ENCODE data around the gene PPP1R37.

DNA sequence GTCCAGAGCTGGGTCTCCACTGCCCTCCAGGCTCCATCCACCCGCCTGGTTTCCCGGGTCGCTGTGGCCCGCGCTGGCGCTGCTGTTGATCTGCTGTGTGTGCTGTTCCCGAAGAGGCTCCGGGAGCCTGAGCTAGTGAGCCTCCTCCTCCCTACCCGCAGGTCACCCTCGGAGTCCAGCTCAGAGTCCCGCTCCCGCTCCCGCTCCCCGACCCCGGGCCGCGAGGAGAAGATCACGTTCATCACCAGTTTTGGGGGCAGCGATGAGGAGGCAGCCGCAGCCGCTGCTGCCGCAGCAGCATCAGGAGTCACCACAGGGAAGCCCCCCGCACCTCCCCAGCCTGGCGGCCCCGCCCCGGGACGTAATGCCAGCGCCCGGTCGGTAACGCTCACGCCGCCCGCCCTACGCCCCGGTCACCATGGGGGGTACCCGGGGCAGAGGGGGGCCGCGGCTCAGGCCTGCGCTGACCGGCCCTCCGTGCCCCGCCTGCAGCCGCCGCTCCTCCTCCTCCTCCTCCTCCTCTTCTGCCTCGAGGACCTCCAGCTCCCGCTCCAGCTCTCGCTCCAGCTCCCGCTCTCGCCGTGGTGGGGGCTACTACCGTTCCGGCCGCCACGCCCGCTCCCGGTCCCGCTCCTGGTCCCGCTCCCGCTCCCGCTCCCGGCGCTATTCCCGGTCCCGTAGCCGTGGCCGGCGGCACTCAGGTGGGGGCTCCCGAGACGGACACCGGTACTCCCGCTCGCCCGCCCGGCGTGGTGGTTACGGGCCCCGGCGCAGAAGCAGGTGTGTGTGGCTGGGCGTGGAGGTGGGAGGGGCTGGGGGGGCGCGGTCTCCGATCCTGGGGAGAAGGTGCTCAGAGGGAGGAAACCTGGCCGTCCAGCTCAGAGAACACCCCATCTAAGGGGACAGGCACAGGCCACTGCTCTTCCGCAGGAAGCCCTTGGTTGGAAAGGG lies 28.9 kb upstream of the PPP1R37 start:
- TF ChIP-seq, protein P1, sequence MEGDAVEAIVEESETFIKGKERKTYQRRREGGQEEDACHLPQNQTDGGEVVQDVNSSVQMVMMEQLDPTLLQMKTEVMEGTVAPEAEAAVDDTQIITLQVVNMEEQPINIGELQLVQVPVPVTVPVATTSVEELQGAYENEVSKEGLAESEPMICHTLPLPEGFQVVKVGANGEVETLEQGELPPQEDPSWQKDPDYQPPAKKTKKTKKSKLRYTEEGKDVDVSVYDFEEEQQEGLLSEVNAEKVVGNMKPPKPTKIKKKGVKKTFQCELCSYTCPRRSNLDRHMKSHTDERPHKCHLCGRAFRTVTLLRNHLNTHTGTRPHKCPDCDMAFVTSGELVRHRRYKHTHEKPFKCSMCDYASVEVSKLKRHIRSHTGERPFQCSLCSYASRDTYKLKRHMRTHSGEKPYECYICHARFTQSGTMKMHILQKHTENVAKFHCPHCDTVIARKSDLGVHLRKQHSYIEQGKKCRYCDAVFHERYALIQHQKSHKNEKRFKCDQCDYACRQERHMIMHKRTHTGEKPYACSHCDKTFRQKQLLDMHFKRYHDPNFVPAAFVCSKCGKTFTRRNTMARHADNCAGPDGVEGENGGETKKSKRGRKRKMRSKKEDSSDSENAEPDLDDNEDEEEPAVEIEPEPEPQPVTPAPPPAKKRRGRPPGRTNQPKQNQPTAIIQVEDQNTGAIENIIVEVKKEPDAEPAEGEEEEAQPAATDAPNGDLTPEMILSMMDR (IDR thresholded peaks at IDR 0.05; ENCODE audit: low read depth, low read length, missing input control): no peak
- TF ChIP-seq RAD21 (IDR thresholded peaks at IDR 0.05) (no peak), SP1 (IDR thresholded peaks at IDR 0.05) (no peak), EGR1 (IDR thresholded peaks at IDR 0.05; ENCODE audit: low read depth in 2 of 2) (no peak), JUND (IDR thresholded peaks at IDR 0.05) (no peak)
- TF ChIP-seq, protein P2, sequence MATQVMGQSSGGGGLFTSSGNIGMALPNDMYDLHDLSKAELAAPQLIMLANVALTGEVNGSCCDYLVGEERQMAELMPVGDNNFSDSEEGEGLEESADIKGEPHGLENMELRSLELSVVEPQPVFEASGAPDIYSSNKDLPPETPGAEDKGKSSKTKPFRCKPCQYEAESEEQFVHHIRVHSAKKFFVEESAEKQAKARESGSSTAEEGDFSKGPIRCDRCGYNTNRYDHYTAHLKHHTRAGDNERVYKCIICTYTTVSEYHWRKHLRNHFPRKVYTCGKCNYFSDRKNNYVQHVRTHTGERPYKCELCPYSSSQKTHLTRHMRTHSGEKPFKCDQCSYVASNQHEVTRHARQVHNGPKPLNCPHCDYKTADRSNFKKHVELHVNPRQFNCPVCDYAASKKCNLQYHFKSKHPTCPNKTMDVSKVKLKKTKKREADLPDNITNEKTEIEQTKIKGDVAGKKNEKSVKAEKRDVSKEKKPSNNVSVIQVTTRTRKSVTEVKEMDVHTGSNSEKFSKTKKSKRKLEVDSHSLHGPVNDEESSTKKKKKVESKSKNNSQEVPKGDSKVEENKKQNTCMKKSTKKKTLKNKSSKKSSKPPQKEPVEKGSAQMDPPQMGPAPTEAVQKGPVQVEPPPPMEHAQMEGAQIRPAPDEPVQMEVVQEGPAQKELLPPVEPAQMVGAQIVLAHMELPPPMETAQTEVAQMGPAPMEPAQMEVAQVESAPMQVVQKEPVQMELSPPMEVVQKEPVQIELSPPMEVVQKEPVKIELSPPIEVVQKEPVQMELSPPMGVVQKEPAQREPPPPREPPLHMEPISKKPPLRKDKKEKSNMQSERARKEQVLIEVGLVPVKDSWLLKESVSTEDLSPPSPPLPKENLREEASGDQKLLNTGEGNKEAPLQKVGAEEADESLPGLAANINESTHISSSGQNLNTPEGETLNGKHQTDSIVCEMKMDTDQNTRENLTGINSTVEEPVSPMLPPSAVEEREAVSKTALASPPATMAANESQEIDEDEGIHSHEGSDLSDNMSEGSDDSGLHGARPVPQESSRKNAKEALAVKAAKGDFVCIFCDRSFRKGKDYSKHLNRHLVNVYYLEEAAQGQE (IDR thresholded peaks at IDR 0.05): no peak
- TF ChIP-seq, protein P3, sequence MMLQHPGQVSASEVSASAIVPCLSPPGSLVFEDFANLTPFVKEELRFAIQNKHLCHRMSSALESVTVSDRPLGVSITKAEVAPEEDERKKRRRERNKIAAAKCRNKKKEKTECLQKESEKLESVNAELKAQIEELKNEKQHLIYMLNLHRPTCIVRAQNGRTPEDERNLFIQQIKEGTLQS (IDR thresholded peaks at IDR 0.05): no peak
